ENCODE data around the gene SF3B2.

The SF3B2 gene

GRCh38 chr11:66055021-66055420 lies 2.9 kb downstream of the SF3B2 start:
- no peak overlapping the region for H3K9ac ChIP-seq
- no peak overlapping the region for H2AFZ ChIP-seq (ENCODE audit: low read depth)
- H3K36me3 ChIP-seq (ENCODE audit: insufficient read depth), result peaks cover 43% of the 10 kb centered on the region; the same call in 1 of the 2 replicates
- peak overlapping the region; percentile 95 for H3K4me2 ChIP-seq
- no peaks in the 10 kb centered on the region for H3K27me3 ChIP-seq (ENCODE audit: insufficient read depth, low read depth)
- H4K20me1 ChIP-seq (ENCODE audit: insufficient read depth), result no peaks in the 10 kb centered on the region
- no peak overlapping the region for H3K4me3 ChIP-seq (IDR thresholded peaks at IDR 0.05; ENCODE audit: insufficient read depth, low read depth, low read length)
- peak overlapping the region; percentile 72; the same call in 1 of the 2 replicates for H3K27ac ChIP-seq
- H3K79me2 ChIP-seq (ENCODE audit: insufficient read depth, low read depth), result peaks cover 73% of the 10 kb centered on the region
- H3K4me1 ChIP-seq (ENCODE audit: low read depth, poor library complexity, severe bottlenecking), result peaks cover 71% of the 10 kb centered on the region
- TF ChIP-seq, protein P1, sequence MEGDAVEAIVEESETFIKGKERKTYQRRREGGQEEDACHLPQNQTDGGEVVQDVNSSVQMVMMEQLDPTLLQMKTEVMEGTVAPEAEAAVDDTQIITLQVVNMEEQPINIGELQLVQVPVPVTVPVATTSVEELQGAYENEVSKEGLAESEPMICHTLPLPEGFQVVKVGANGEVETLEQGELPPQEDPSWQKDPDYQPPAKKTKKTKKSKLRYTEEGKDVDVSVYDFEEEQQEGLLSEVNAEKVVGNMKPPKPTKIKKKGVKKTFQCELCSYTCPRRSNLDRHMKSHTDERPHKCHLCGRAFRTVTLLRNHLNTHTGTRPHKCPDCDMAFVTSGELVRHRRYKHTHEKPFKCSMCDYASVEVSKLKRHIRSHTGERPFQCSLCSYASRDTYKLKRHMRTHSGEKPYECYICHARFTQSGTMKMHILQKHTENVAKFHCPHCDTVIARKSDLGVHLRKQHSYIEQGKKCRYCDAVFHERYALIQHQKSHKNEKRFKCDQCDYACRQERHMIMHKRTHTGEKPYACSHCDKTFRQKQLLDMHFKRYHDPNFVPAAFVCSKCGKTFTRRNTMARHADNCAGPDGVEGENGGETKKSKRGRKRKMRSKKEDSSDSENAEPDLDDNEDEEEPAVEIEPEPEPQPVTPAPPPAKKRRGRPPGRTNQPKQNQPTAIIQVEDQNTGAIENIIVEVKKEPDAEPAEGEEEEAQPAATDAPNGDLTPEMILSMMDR (conservative IDR thresholded peaks at IDR 0.05; ENCODE audit: low read depth, low read length), result no peak

DNA sequence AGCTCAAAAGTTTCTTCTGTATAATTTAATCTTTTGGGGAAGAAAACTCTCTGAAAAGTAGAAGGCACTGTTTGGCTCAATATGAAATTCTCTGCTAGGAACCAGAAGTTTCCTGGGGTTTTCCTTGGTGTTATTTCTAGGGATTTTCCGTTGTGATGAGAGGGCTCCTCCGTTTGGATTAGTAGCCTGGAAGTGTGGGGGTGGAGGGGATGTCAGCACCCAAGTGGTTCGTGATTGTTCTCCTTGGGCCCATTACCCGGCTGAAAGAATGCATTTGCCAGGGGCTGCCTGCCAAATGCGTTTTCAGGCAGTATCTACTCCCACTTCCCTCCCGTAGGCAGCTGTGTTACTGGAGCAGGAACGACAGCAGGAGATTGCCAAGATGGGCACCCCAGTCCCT lies 4.3 kb downstream of the SF3B2 start:
- peaks cover 45% of the 10 kb centered on the region; the same call in 1 of the 2 replicates for H3K36me3 ChIP-seq (ENCODE audit: insufficient read depth)
- no peak overlapping the region; the same call in 1 of the 2 replicates for H3K4me2 ChIP-seq
- H3K27me3 ChIP-seq (ENCODE audit: insufficient read depth, low read depth), result no peaks in the 10 kb centered on the region
- no peak overlapping the region for H2AFZ ChIP-seq (ENCODE audit: low read depth)
- TF ChIP-seq, protein P1 (conservative IDR thresholded peaks at IDR 0.05; ENCODE audit: low read depth, low read length), result no peak
- H3K9ac ChIP-seq, result no peak overlapping the region
- H3K27ac ChIP-seq, result peak overlapping the region; percentile 15; the same call in 1 of the 2 replicates
- H4K20me1 ChIP-seq (ENCODE audit: insufficient read depth), result no peaks in the 10 kb centered on the region
- peaks cover 76% of the 10 kb centered on the region for H3K4me1 ChIP-seq (ENCODE audit: low read depth, poor library complexity, severe bottlenecking)
- peaks cover 86% of the 10 kb centered on the region for H3K79me2 ChIP-seq (ENCODE audit: insufficient read depth, low read depth)
- H3K4me3 ChIP-seq (IDR thresholded peaks at IDR 0.05; ENCODE audit: insufficient read depth, low read depth, low read length), result no peak overlapping the region

- no peak overlapping the region for H3K27ac ChIP-seq
- H4K20me1 ChIP-seq (ENCODE audit: insufficient read depth), result peaks cover 6% of the 10 kb centered on the region
- no peak overlapping the region for H3K4me2 ChIP-seq
- H3K4me1 ChIP-seq (ENCODE audit: low read depth, poor library complexity, severe bottlenecking), result peaks cover 99% of the 10 kb centered on the region
- no peak overlapping the region for H2AFZ ChIP-seq (ENCODE audit: low read depth)
- TF ChIP-seq, protein P1 (conservative IDR thresholded peaks at IDR 0.05; ENCODE audit: low read depth, low read length), result no peak
- peaks cover 90% of the 10 kb centered on the region for H3K79me2 ChIP-seq (ENCODE audit: insufficient read depth, low read depth)
- no peak overlapping the region for H3K9ac ChIP-seq
- H3K36me3 ChIP-seq (ENCODE audit: insufficient read depth), result peaks cover 69% of the 10 kb centered on the region
- H3K4me3 ChIP-seq (IDR thresholded peaks at IDR 0.05; ENCODE audit: insufficient read depth, low read depth, low read length), result no peak overlapping the region
- 0 out of 2 replicates have a peak, but pooled peaks cover under 1% of the 10 kb centered on the region for H3K27me3 ChIP-seq (ENCODE audit: insufficient read depth, low read depth)
Observed at GRCh38 chr11:66059966-66060680, 8.0 kb downstream of the SF3B2 start.

- no peak overlapping the region for H3K4me3 ChIP-seq (IDR thresholded peaks at IDR 0.05; ENCODE audit: insufficient read depth, low read depth, low read length)
- H3K4me1 ChIP-seq (ENCODE audit: low read depth, poor library complexity, severe bottlenecking), result peaks cover 99% of the 10 kb centered on the region
- H3K79me2 ChIP-seq (ENCODE audit: insufficient read depth, low read depth), result peaks cover 89% of the 10 kb centered on the region
- no peak overlapping the region for H3K9ac ChIP-seq
- H3K27me3 ChIP-seq (ENCODE audit: insufficient read depth, low read depth), result 0 out of 2 replicates have a peak, but pooled peaks cover 5% of the 10 kb centered on the region
- no peak overlapping the region for H2AFZ ChIP-seq (ENCODE audit: low read depth)
- H3K36me3 ChIP-seq (ENCODE audit: insufficient read depth), result peaks cover 70% of the 10 kb centered on the region
- peaks cover 11% of the 10 kb centered on the region for H4K20me1 ChIP-seq (ENCODE audit: insufficient read depth)
- no peak overlapping the region; the same call in 1 of the 2 replicates for H3K27ac ChIP-seq
- TF ChIP-seq, protein P1 (conservative IDR thresholded peaks at IDR 0.05; ENCODE audit: low read depth, low read length), result no peak
- H3K4me2 ChIP-seq, result no peak overlapping the region
Observed at GRCh38 chr11:66061268-66061667, 9.1 kb downstream of the SF3B2 start.
